GM12891 (cell line): ENCODE results near the gene ST6GAL1.

Experiments
- PAX5 ChIP-seq: IDR thresholded peaks from 2 replicates; pipeline ENCODE4 v1.6.1; 2011; ENCODE audit warnings: low read length, moderate library complexity, mild to moderate bottlenecking; ENCODE audit not compliant: insufficient read depth, severe bottlenecking
- POLR2A ChIP-seq: IDR thresholded peaks from 2 replicates; pipeline ENCODE4 v1.6.1; 2011; ENCODE audit warnings: low read depth, low read length, control low read depth
- POLR2AphosphoS5 ChIP-seq: IDR thresholded peaks from 2 replicates; pipeline ENCODE4 v1.6.1; 2011; ENCODE audit warnings: low read depth, low read length, control low read depth
- POU2F2 ChIP-seq: IDR thresholded peaks from 2 replicates; pipeline ENCODE4 v1.6.1; 2011; ENCODE audit warnings: low read depth, mild to moderate bottlenecking, control low read depth, low read length, moderate library complexity
- SPI1 ChIP-seq: IDR thresholded peaks from 2 replicates; pipeline ENCODE4 v1.6.1; 2011; ENCODE audit warnings: low read depth, low read length, control low read depth
- TAF1 ChIP-seq: IDR thresholded peaks from 2 replicates; pipeline ENCODE4 v1.6.1; 2011; ENCODE audit warnings: low read depth, low read length, control low read depth

DNA sequence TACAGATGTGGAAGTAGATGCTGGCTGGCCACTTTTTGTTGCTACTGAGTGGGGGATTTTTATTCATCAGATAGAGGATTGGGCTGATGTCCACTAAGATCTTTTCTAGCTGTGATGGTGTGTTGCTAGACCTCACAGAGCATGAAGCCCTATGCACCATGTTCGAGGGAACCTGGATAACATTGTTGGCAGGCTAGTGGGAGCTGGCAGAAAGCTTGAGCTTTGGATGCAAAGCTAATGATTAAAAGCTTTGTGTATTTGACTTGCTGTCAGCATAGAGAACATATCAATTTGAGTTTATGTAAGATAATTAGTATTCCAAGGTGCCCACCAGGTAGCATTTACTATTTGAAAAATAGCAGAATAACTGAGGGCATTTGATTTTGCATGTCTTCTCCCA is 59.1 kb downstream of the ST6GAL1 start:
- TF ChIP-seq SPI1 (no peak), POLR2AphosphoS5 (no peak), TAF1 (no peak), POLR2A (no peak), POU2F2 (no peak), PAX5 (no peak)
